Measurements from ENCODE around the gene PIH1D1.

- TF ChIP-seq, protein P1, sequence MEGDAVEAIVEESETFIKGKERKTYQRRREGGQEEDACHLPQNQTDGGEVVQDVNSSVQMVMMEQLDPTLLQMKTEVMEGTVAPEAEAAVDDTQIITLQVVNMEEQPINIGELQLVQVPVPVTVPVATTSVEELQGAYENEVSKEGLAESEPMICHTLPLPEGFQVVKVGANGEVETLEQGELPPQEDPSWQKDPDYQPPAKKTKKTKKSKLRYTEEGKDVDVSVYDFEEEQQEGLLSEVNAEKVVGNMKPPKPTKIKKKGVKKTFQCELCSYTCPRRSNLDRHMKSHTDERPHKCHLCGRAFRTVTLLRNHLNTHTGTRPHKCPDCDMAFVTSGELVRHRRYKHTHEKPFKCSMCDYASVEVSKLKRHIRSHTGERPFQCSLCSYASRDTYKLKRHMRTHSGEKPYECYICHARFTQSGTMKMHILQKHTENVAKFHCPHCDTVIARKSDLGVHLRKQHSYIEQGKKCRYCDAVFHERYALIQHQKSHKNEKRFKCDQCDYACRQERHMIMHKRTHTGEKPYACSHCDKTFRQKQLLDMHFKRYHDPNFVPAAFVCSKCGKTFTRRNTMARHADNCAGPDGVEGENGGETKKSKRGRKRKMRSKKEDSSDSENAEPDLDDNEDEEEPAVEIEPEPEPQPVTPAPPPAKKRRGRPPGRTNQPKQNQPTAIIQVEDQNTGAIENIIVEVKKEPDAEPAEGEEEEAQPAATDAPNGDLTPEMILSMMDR (IDR thresholded peaks at IDR 0.05; ENCODE audit: poor library complexity, severe bottlenecking) = no peak
- TF ChIP-seq EP300 (conservative IDR thresholded peaks at IDR 0.05; ENCODE audit: poor library complexity, severe bottlenecking) = no peak
- no peak for TF ChIP-seq SMC3 (conservative IDR thresholded peaks at IDR 0.05; ENCODE audit: poor library complexity)
These were observed 30.4 kb downstream of the PIH1D1 start for GRCh38 chr19:49421039-49421877.
